Astrocyte (in vitro differentiated cells and primary cell): Measurements from ENCODE around the gene PACRG. TPM values are rescaled to one million over a fixed set of nuclear protein-coding genes. Genes with fewer than 3 reads are reported as not detected.

Source experiments
- DNase-seq: peaks from one replicate; pipeline ENCODE4 v3.0.0-alpha.2; 2010; ENCODE audit warnings: low read depth
- FAIRE-seq: peaks from 2 replicates; lab custom pipeline; 2011; peaks lifted over from hg19 to GRCh38; lab: Jason Lieb, UNC
- H2AFZ ChIP-seq: 2 replicates; pipeline ENCODE4 v1.6.0; 2012; ENCODE audit warnings: low read depth, low read length, inconsistent platforms
- H3K27ac ChIP-seq: 2 replicates; pipeline ENCODE4 v1.5.1; 2011; ENCODE audit warnings: low read depth, low read length, inconsistent platforms
- H3K27me3 ChIP-seq: 2 replicates; pipeline ENCODE4 v1.6.0; 2011; ENCODE audit warnings: low read length, inconsistent platforms; ENCODE audit not compliant: insufficient read depth
- H3K36me3 ChIP-seq: 2 replicates; pipeline ENCODE4 v1.5.1; 2011; ENCODE audit warnings: low read length, inconsistent platforms; ENCODE audit not compliant: insufficient read depth
- H3K4me1 ChIP-seq: 2 replicates; pipeline ENCODE4 v1.5.1; 2011; ENCODE audit warnings: low read length, inconsistent platforms; ENCODE audit not compliant: insufficient read depth
- H3K4me2 ChIP-seq: 2 replicates; pipeline ENCODE4 v1.6.0; 2012; ENCODE audit warnings: low read length, inconsistent platforms
- H3K4me3 ChIP-seq: 2 replicates; pipeline ENCODE4 v1.5.1; 2011; ENCODE audit warnings: low read depth, mild to moderate bottlenecking, low read length, inconsistent platforms; ENCODE audit not compliant: insufficient read depth
- H3K79me2 ChIP-seq: 2 replicates; pipeline ENCODE4 v1.6.0; 2012; ENCODE audit warnings: mild to moderate bottlenecking, low read length, inconsistent platforms; ENCODE audit not compliant: insufficient read depth
- H3K9ac ChIP-seq: 2 replicates; pipeline ENCODE4 v1.6.0; 2012; ENCODE audit warnings: mild to moderate bottlenecking, low read length, inconsistent platforms
- H3K9me3 ChIP-seq: 2 replicates; pipeline ENCODE4 v1.5.1; 2012; ENCODE audit warnings: low read depth, mild to moderate bottlenecking, low read length, inconsistent platforms; ENCODE audit not compliant: insufficient read depth
- H4K20me1 ChIP-seq: 2 replicates; pipeline ENCODE4 v1.6.0; 2012; ENCODE audit warnings: low read length, inconsistent platforms; ENCODE audit not compliant: insufficient read depth
- H3K27ac Mint-ChIP-seq: one replicate; pipeline ENCODE4 v1.8.0; 2021; ENCODE audit warnings: mild to moderate bottlenecking, mixed read lengths; ENCODE audit not compliant: unreplicated experiment
- H3K27me3 Mint-ChIP-seq: one replicate; pipeline ENCODE4 v1.8.0; 2021; ENCODE audit warnings: low read depth, mixed read lengths; ENCODE audit not compliant: unreplicated experiment
- H3K36me3 Mint-ChIP-seq: one replicate; pipeline ENCODE4 v1.8.0; 2021; ENCODE audit warnings: low read depth, mixed read lengths; ENCODE audit not compliant: unreplicated experiment
- H3K4me1 Mint-ChIP-seq: one replicate; pipeline ENCODE4 v1.8.0; 2021; ENCODE audit warnings: low read depth, mixed read lengths; ENCODE audit not compliant: unreplicated experiment
- H3K4me3 Mint-ChIP-seq: one replicate; pipeline ENCODE4 v1.8.0; 2021; ENCODE audit warnings: mild to moderate bottlenecking, moderate library complexity, mixed read lengths; ENCODE audit not compliant: unreplicated experiment
- H3K9me3 Mint-ChIP-seq: one replicate; pipeline ENCODE4 v1.8.0; 2021; ENCODE audit warnings: mild to moderate bottlenecking, mixed read lengths; ENCODE audit not compliant: unreplicated experiment
- CTCF ChIP-seq: IDR thresholded peaks from 2 replicates; pipeline ENCODE4 v1.5.1; 2011; ENCODE audit warnings: low read depth, mild to moderate bottlenecking, inconsistent platforms, low read length, moderate library complexity; ENCODE audit not compliant: insufficient read depth
- EZH2 ChIP-seq: IDR thresholded peaks from 2 replicates; pipeline ENCODE4 v1.6.1; 2012; ENCODE audit warnings: mild to moderate bottlenecking, low read length, inconsistent platforms; ENCODE audit not compliant: insufficient read depth
- total RNA-seq: library from RNA; stranded (reverse); gene quantifications from 2 replicates; pipeline ENCODE4 v1.2.1, GENCODE V29; 2021

Gene PACRG
- total RNA-seq, 1 donor from 2014 or later = not detected

GRCh38 chr6:162751211-162751859 lies 23.6 kb downstream of the PACRG start:
- no peak overlapping the region for H3K4me3 Mint-ChIP-seq
- DNase-seq (no peak), FAIRE-seq (no peak)
- peaks cover 7% of the 10 kb centered on the region for H3K4me1 Mint-ChIP-seq
- H3K36me3 Mint-ChIP-seq = no peaks in the 10 kb centered on the region
- Histone ChIP-seq H4K20me1 (no peaks in the 10 kb centered on the region), H3K36me3 (no peaks in the 10 kb centered on the region), H3K4me2 (peak overlapping the region; percentile 1), H3K9me3 (no peaks in the 10 kb centered on the region), H3K27ac (no peak overlapping the region), H3K4me1 (no peaks in the 10 kb centered on the region), H2AFZ (no peak overlapping the region), H3K79me2 (no peaks in the 10 kb centered on the region), H3K4me3 (no peak overlapping the region), H3K27me3 (no peaks in the 10 kb centered on the region), H3K9ac (no peak overlapping the region)
- no peaks in the 10 kb centered on the region for H3K9me3 Mint-ChIP-seq
- no peak overlapping the region for H3K27ac Mint-ChIP-seq
- TF ChIP-seq CTCF = no peak
- no peak for TF ChIP-seq EZH2
- no peaks in the 10 kb centered on the region for H3K27me3 Mint-ChIP-seq

DNA sequence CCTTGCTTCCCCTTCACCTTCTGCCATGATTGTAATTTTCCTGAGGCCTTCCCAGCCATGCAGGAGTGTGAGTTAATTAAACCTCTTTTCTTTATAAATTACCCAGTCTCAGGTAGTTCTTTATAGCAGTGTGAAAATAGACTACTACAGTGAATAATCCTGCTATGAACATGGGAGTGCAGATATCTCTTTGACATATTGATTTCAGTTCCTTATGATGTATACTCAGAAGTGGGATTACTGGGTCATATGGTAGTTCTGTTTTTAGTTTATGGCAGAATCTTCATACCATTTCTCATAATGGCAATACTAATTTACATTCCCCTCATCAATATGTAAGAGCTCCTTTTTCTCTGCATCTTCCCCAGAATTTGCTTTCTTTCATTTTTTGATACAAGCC lies 26.0 kb downstream of the PACRG start:
- Histone ChIP-seq H3K27me3 (no peaks in the 10 kb centered on the region), H3K9me3 (no peaks in the 10 kb centered on the region), H3K9ac (no peak overlapping the region), H3K4me3 (no peak overlapping the region), H3K4me1 (no peaks in the 10 kb centered on the region), H3K36me3 (no peaks in the 10 kb centered on the region), H3K27ac (no peak overlapping the region), H4K20me1 (no peaks in the 10 kb centered on the region), H3K79me2 (no peaks in the 10 kb centered on the region), H3K4me2 (no peak overlapping the region), H2AFZ (no peak overlapping the region)
- H3K9me3 Mint-ChIP-seq = no peaks in the 10 kb centered on the region
- H3K27ac Mint-ChIP-seq = no peak overlapping the region
- H3K27me3 Mint-ChIP-seq = no peaks in the 10 kb centered on the region
- DNase-seq (no peak), FAIRE-seq (no peak)
- H3K4me1 Mint-ChIP-seq = peaks cover 7% of the 10 kb centered on the region
- no peak overlapping the region for H3K4me3 Mint-ChIP-seq
- no peaks in the 10 kb centered on the region for H3K36me3 Mint-ChIP-seq
- no peak for TF ChIP-seq EZH2
- no peak for TF ChIP-seq CTCF

DNA sequence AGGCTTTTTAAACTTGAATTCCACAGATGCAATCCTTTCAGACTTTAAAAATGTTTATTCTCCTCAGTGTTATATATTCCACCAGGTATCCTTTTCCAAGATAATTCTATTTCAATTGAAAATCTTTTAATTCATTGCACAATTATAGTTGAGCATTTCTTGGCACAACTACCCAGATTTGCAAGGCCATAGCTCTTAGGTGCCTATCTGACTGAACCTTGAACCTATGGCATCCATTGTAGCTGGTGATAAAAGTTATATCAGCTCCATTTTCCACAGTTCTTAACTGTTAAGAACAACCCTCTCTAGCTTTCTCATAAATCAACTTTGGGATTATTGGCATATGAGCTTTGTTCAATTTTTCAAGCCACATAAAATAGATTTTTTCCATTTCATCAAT lies 42.4 kb downstream of the PACRG start:
- TF ChIP-seq EZH2 (no peak), CTCF (no peak)
- no peak for DNase-seq
- no peak overlapping the region for H3K27ac Mint-ChIP-seq

More for the DNA sequence above, 42.4 kb downstream of the PACRG start:
- no peak overlapping the region for H3K4me3 Mint-ChIP-seq
- no peak overlapping the region for H3K4me3 ChIP-seq
- H3K4me2 ChIP-seq = no peak overlapping the region
- no peaks in the 10 kb centered on the region for H3K4me1 ChIP-seq
- no peaks in the 10 kb centered on the region for H3K79me2 ChIP-seq
- no peaks in the 10 kb centered on the region for H3K27me3 ChIP-seq
- H3K36me3 ChIP-seq = no peaks in the 10 kb centered on the region
- no peaks in the 10 kb centered on the region for H3K9me3 ChIP-seq
- H3K9ac ChIP-seq = no peak overlapping the region
- no peaks in the 10 kb centered on the region for H4K20me1 ChIP-seq
- FAIRE-seq = no peak
- H3K4me1 Mint-ChIP-seq = no peaks in the 10 kb centered on the region
- H3K27me3 Mint-ChIP-seq = no peaks in the 10 kb centered on the region
- H3K36me3 Mint-ChIP-seq = no peaks in the 10 kb centered on the region
- no peak overlapping the region for H2AFZ ChIP-seq
- H3K9me3 Mint-ChIP-seq = no peaks in the 10 kb centered on the region
- H3K27ac ChIP-seq = no peak overlapping the region
